GM21423 (cell line): ENCODE data around the gene CRYBG3.

Source experiments
- ATAC-seq: cut with Tn5 transposase; IDR thresholded peaks from one replicate; pipeline ENCODE4 v1.9.1; 2021; ENCODE audit warnings: mild to moderate bottlenecking, moderate library complexity; ENCODE audit not compliant: unreplicated experiment

The CRYBG3 gene

DNA sequence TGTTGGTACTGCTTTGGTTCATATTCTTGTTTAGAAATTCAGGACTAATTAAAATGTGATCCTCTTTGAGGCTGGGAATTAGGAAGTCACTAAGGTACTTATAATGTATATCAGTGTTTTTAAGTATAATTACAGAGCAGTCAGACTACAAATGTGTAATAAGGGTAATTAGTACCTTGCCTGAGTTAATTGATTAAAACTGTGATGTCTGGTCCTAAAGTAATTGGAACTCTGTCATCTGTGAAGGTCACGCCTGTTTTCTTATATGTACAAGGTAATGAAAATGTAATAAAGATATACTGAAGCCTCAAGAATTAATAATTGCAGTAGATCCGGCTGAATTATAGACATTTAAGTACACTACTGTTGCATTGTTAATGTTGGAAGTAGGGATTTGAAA, 117.6 kb downstream of the CRYBG3 start:
- no peak for ATAC-seq

DNA sequence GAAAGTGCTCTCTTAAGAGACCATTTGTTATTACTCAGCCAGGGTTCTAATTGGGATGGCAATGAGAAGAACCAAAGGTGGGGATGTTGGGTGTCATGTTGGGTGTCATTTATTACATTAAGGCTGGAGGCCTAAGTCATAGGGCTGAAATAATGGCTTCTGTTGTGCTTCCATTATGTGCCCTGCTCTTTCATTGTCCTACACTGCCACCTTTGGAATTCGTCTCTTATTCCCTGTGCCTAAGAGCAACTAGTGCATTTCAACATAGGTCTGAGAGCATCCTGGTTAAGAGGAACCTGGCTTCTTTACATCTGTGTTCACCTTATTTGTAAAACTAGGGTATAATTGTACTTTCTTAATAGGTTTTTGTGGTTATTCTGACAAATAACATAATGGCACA, 118.2 kb downstream of the CRYBG3 start:
- no peak for ATAC-seq

DNA sequence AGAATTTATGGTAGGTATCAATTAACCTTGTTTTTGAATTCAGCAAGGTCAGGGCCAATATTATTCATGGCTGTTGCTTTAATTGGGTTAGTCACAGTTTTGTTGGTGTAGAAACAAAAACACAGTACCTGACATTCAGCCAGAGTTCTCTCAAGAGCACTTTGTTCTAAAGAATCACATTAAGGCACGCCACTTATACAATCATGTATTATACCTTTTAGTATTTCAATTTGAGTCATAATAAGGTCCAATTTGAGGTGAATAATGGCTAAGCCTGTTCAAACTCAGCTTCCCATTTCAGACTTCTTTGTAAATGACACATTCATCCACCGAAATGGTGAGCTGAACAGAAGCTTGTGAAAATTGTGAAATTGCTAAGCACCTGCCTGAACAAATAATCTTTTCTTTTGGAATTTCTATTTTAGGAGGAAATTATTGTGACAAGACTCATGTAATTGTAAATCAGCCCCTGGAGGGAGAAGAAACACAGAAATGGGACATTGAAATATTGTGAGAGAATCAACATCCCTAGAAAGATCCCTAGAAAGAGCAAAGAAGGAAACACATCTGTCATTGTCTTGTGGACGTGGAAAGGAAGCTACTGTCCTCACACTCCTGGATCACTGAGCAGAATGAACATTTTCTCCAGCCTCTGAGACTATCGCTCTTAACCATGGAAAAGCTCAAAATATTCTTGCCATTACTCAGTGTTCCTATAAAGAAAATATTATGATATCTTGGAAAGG, 121.2 kb downstream of the CRYBG3 start:
- ATAC-seq = no peak

DNA sequence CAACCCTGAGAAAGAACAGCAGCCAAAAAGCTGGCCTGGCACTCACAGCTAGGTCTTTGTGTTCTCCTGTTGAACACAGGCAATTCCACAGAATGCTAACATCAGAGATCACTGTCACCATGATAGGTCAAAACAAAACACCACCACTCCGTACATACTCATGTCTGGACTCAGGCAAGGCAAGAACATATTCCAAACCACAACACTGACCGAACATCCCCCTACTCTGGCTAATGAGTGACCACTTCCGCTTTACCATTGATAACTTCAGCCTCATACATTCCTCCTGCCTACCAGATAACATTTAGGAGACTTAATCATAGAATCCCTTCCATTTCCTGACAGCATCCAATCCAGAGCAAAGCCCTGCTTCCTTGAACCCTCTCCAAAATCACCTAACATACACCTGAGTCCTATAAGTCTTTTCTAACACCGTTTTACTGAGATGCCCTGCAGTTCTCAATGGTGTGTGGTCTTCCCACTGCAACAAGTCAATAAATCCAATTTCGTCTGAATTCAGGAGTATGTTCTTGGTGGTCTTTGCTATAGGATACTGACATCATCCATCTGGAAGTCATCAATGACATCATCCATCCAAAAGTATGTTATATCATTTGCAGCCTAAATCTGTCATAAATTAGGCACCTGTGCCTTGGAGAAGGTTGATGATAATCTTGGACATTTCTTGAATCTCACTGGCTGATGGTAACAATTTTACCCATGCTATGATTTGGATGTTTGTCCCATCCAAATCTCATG, 126.7 kb downstream of the CRYBG3 start:
- no peak for ATAC-seq

DNA sequence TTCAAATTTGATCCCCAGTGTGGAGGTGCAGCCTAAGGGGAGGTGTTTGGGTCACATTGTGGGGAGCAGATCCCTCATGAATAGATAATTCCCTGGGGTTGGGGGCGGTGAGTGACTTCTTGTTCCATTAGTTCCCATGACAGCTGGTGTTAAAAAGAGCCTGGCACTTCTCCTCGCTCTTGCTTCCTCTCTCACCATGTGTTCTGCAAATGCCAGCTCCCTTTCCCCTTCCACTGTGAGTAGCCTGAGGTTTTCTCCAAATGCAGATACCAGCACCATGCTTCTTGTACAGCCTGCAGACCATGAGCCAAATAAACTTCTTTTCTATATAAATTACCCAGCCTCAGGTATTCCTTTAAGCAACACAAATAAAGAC, 127.3 kb downstream of the CRYBG3 start:
- ATAC-seq = no peak

DNA sequence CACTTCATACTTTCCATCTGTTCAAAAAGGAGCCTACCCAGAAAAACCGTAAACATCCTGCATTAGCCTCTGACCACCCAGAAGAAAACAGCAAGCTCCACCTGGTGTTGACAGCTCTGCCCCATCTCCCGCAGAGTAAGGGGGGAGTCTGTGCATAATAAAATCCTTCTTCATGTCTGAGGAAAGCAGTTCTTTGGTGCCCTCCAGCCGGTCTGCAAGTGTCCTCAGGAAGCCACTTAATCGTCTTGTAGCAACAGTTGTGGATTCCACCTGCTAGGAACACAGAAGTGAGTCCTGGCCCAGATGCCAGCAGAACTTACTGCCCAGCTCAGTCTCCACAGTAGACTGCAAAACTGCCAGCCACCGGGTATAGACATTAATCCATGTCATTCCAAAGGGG, 127.9 kb downstream of the CRYBG3 start:
- no peak for ATAC-seq

DNA sequence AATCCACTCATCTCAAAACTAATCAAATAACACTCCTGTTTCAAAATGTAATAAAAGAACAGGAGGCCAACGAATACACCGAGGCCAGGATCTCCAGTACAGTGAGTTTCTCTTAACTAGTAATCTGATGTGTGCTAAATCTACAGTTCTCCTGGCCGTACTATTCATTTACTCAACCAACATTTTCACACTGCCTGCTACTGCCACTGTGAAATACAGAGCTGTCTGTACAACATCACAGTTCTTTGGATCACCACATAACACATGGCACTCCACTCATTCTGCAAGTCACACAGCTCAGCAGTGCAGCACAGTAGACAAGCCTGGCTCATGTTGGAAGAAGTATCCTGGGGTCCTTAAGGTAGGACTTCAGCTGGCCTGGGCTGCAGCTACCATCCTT, 128.5 kb downstream of the CRYBG3 start:
- ATAC-seq = no peak

DNA sequence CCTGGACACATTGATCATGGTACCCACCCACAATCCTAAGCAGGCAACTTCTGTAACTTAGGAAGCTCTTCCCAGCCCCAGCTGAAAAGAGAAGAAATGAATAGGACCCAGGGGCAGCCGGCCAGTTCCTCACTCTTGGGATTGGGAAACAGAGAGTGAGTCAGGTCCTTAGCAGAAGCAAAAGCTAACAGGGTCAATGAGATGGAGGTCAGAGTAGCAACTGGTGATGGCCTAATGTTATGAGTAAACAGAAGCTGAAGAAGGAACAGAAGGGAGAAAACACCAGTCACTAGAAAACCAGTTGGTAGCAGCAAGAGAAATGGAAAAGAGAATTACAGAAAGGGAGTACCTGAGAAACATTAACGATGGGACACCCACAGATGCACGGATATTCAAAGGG, 130.5 kb downstream of the CRYBG3 start:
- ATAC-seq = no peak

DNA sequence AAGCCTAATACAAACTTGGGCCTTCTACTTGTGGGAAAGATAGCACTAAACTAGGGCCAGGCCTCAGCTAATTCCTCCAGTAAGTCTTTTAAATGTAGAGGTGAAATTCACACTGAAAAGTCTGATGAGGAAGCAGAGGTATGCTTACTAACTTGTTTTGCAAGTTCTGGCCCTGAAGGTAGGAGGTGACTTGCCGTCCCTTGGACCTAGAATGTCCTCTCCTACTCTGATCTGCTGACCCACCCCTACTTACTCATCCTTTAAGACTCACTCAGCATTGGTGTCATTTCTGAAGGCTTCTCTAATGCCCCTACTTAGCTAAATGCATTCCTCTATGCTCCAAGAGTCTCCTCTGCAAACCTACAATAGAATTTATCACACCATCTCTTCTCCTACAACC, 131.1 kb downstream of the CRYBG3 start:
- ATAC-seq = no peak

DNA sequence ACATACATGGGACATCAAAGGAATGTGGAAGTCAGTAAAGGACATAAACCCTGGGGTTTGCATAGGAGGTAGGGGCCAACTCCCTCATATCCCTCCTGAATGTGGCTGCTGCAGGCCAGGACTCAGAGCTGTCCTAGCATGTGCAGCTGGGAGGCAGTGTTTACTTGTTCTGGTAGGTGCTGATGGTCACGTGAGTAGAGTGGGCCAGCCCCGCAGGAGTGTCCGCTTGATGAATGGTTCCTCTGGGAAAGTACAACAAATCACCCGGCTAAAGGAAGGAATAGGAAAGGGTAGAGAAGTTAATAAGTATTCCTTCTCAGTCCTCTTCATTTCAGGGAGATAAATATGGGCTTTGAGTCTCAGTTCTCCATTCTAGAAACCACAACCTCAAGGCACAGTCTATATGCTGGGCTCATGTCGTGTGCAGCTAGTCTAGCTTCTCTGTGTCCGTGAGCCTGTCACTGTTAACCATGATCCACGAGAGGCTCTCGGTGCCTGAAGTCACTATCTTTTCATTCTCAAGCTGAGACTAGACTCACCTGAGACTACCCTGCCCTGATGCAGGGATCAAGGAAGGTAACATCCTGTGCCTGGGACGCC, 132.5 kb downstream of the CRYBG3 start:
- no peak for ATAC-seq

DNA sequence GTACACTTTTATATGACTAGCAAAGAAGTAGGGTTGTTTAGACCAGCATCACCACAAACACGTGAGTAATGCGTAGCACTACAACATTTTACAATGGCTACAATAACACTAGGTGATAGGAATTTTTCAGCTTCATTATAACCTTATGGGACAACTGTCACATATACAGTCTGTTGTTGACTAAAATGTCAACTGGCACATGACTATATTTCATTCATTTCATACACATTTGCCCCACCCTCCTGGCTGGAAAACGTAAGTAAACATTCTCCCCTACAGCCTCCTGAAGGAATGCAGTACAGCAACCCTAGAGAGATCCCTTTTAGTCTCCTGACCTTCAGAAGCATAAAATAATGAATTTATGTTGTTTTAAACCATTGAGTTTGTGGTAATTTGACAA, 134.2 kb downstream of the CRYBG3 start:
- ATAC-seq = no peak

DNA sequence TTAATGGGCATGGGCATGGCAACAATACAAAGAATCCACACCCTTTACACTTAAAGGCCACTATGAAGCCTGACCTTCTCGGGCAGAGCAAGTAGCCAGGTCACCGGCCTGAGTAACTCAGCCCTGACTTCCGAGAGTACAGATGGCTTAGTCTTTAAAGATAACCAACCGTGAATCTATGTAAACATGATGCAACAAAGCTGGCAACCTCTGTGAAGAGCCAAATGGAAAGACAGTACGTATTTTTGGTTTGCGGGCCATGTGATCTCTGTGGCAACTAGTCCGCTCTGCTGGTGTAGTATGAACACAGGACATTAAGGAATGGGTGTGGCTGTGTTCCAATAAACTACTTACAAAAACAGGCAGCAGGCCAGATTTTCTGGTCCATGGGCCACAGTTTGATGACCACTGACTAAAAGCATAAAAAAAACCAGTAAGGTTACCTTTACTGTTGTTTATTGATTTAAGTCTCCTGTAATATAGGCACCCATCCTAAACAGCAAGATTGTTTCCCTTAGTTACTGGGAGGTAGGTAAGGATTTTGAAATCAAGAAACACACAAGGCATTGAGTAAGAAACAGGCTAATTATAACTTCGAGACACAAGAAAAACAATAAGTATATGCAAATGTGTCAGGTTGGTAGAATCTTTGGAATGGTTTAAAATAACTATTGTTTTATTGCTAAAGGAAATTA, 136.0 kb downstream of the CRYBG3 start:
- no peak for ATAC-seq

DNA sequence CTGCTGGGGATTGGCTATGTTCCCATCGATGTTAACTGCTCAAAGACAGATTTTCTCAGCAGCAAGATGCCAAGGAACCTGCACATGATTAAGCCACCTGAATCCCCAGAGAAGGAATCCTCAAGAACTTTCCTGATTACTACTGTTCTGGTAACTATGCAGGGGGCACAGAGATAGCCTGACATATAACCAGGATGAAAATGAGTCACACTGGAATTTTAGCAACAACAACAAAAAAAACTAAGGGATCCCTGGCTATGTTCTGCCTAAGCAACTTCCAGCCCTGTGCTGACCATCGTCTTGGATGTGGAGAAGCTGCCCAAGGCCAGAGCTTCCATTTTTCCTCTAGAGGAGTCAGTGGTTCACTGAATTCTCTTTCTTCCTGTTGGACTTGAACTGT, 136.6 kb downstream of the CRYBG3 start:
- no peak for ATAC-seq

DNA sequence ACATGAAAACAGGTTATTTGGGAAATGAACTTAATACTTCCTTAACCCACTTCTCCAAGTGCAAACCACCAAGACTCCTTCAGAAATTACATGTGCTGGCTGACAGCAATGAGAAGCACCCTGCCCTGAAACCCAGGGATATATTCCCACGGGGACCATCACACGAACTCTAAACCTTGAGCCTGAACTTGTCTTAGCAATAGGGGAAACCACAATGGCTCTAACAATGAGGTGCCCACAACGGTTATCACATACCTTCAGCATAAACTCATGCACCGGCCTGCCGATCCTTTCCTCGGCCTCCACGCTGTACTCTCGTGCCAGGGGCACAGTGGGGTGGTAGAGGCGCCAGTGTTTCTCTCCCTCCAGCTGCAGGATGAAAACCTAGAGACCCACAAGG, 137.0 kb downstream of the CRYBG3 start:
- ATAC-seq = no peak

DNA sequence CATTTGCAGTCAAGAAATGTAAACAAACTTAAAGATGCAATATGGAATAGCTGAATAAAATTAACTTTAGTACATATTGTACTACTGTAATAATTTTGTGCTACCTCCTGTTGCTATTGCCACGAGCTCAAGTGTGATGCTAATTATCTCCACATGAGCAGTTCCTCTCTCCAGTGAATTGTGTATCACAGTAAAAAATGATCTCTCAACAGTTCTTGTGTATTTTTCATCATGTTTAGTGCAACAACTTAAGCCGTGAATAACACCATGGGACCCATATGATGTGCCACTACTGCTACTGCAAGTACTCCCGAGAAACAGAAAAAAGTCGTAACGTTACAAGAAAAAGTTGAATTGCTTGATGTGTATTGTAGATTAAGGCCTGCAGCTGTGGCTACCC, 138.1 kb downstream of the CRYBG3 start:
- ATAC-seq = no peak

DNA sequence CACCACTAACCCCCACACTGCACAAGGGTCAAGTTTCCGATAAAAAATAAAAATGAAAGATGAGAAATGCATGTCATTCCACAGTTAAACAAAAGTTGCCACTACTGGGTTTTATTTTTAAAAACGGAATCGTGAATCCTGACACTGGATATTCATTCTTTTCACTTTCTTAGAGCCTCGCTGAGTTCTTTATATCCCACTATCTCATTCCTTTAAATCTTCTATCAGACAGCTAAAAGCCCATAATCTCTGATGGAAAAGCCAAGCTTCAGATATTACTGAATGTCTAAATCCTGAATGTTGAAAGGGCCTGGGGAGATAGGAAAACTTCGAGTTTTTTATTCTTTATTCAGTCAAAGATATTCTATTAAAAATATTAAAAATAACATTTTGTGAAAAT, 138.7 kb downstream of the CRYBG3 start:
- no peak for ATAC-seq

DNA sequence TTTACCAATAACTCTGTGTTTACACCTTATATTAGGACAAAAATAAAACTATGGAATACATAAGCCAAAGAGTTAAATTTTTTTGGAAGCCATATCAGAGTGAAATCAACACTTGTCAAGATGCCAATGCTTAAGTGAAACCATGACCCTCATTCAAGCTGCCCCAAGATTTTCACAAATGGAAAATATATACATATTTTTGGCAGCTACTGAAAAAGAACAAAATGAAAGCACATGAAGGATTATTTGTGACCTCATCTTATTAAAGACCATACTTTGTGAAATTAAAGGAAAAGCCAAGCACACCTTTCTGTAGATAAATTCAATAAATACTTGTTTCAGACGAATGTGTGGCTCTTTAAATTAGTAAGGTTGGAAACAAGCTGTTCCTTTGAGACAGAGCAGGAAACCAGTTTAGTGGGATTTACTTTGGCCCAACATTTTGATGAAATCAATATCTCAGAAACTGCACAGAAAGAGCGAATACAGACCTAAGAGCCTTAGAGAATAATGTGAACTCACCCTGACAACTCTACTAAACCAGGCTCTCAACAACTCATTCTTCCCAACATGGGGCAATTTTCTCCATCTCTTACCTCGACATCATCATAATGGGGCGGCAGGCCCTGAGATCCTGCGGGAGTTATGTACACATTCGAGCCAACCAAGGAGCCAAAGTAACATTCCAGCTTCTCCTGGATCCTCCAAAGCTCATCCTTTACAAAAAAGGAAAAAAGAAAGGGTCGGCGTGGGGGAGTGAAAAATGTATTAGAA, 139.4 kb downstream of the CRYBG3 start:
- ATAC-seq = no peak

DNA sequence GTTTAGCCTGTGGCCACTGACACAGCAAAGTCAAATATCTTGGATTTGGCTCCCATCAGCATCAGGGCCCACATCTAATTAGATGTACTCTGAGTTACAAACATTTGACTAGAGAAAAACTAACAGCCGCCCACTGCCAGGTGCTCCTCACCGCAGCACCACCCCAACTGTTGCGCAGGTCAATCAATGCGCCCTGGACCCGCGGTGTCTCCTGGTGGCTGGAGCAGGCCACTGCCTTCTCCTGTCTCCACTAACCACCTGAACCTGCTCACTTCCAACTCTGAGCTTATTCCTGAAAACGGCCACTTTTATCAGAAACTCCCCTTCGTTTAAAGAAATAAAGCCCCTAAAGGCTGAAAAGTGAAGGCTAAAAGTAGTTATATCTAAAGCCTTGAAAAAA, 146.2 kb downstream of the CRYBG3 start:
- ATAC-seq = no peak

DNA sequence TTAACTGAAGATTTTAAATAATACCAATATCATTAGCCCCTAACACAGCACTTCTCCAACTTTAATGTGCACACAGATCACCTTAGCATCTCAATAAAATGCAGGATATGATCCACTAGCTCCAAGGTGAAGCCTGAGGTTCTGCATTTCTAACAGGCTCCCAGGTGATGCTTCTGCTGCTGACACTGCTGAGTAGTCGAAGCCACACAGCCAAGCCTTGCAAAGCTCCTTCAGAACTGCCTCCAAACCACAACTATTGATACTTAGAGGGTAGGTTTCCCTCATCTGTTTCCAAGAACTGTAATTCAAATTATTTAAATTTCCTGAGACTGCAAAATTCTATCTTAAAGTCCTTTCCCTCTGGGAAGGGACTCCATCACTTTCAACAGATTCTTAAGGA, 146.6 kb downstream of the CRYBG3 start:
- ATAC-seq = no peak

DNA sequence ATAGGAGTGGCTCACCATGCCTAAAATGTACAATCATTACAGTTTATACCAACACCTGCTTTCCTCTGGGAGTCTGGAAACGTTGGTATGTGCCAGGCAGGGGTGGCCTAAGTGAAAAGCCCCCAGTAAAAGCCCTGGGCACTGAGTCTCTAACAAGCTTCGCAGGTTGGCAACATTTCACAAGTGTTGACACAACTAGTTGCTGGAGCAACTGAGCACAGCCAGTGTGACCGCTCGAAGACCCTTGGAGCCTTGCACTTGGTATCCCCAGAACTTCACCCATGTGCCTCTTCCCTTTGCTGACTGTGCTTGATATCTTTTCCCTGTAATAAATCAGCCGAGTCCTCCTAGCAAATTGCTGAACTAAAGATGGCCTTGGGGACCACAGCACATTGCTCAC, 147.7 kb downstream of the CRYBG3 start:
- ATAC-seq = no peak

DNA sequence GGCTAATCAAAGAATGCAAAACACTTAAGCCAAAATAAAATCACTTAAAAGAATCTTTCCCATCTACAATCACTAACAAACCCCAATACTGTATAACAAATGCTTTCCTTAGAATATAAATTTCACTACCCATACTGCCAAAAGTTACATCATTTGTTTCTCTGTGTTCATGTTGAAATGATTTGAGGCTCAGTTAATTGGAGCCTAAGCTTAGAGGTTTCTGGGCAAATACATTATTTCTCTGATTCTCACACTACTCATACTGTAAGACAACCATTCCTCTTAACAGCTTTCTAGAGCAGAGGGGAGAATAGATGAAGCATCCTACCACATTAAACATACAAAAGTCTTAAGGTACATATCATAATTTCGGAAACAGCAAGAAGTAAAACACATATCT, 148.3 kb downstream of the CRYBG3 start:
- no peak for ATAC-seq
